HEK293 (cell line): ENCODE measurements around the gene ISG20L2.

Source experiments
- GFI1B ChIP-seq: fragments of 450-650 bp; formaldehyde crosslinking; IDR thresholded peaks from 2 replicates; pipeline ENCODE4 v1.5.1; 2016; ENCODE audit warnings: missing biosample characterization, missing genetic modification characterization
- MEIS1 ChIP-seq: sonication (generic); formaldehyde crosslinking; IDR thresholded peaks from 2 replicates; pipeline ENCODE4 v1.8.1; 2022; ENCODE audit warnings: missing genetic modification reagents, mild to moderate bottlenecking, borderline replicate concordance
- PRDM10 ChIP-seq: fragments of 450-650 bp; formaldehyde crosslinking; IDR thresholded peaks from 2 replicates; pipeline ENCODE4 v1.5.1; 2016; ENCODE audit warnings: missing biosample characterization, missing genetic modification characterization
- PRDM6 ChIP-seq: fragments of 450-650 bp; formaldehyde crosslinking; IDR thresholded peaks from 2 replicates; pipeline ENCODE4 v1.5.1; 2017; ENCODE audit warnings: missing biosample characterization, missing genetic modification characterization
- SP2 ChIP-seq: fragments of 450-650 bp; formaldehyde crosslinking; IDR thresholded peaks from 2 replicates; pipeline ENCODE4 v1.5.1; 2016; ENCODE audit warnings: missing biosample characterization, missing genetic modification characterization
- ZBTB6 ChIP-seq: fragments of 450-650 bp; formaldehyde crosslinking; IDR thresholded peaks from 2 replicates; pipeline ENCODE4 v1.5.1; 2017; ENCODE audit warnings: missing biosample characterization, missing genetic modification characterization
- ZFP69B ChIP-seq: fragments of 450-650 bp; formaldehyde crosslinking; IDR thresholded peaks from 2 replicates; pipeline ENCODE4 v1.5.1; 2016; ENCODE audit warnings: missing biosample characterization, missing genetic modification characterization
- ZNF184 ChIP-seq: fragments of 450-650 bp; IDR thresholded peaks from 2 replicates; pipeline ENCODE4 v1.5.1; 2018; ENCODE audit warnings: missing biosample characterization, mild to moderate bottlenecking, missing genetic modification characterization
- ZNF2 ChIP-seq: fragments of 450-650 bp; formaldehyde crosslinking; IDR thresholded peaks from 2 replicates; pipeline ENCODE4 v1.5.1; 2016; ENCODE audit warnings: missing biosample characterization, missing genetic modification characterization
- ZNF214 ChIP-seq: fragments of 450-650 bp; formaldehyde crosslinking; IDR thresholded peaks from 2 replicates; pipeline ENCODE4 v1.5.1; 2017; ENCODE audit warnings: missing biosample characterization, mild to moderate bottlenecking, missing genetic modification characterization, borderline replicate concordance
- ZNF24 ChIP-seq: fragments of 450-650 bp; formaldehyde crosslinking; IDR thresholded peaks from 2 replicates; pipeline ENCODE4 v1.5.1; 2016; ENCODE audit warnings: missing biosample characterization, missing genetic modification characterization
- ZNF335 ChIP-seq: fragments of 450-650 bp; formaldehyde crosslinking; conservative IDR thresholded peaks from 2 replicates; pipeline ENCODE4 v1.5.1; 2016; ENCODE audit warnings: missing biosample characterization, missing genetic modification characterization
- ZNF350 ChIP-seq: fragments of 450-650 bp; formaldehyde crosslinking; IDR thresholded peaks from 2 replicates; pipeline ENCODE4 v1.5.0; 2017; ENCODE audit warnings: missing biosample characterization, mild to moderate bottlenecking, missing genetic modification characterization
- ZNF548 ChIP-seq: fragments of 450-650 bp; formaldehyde crosslinking; IDR thresholded peaks from 2 replicates; pipeline ENCODE4 v1.5.1; 2016; ENCODE audit warnings: missing biosample characterization, missing genetic modification characterization
- ZNF639 ChIP-seq: fragments of 450-650 bp; formaldehyde crosslinking; IDR thresholded peaks from 2 replicates; pipeline ENCODE4 v1.5.1; 2016; ENCODE audit warnings: missing biosample characterization, missing genetic modification characterization
- ZNF654 ChIP-seq: fragments of 450-650 bp; formaldehyde crosslinking; IDR thresholded peaks from 2 replicates; pipeline ENCODE4 v1.5.1; 2016; ENCODE audit warnings: low read depth, missing biosample characterization, missing genetic modification characterization
- ZNF701 ChIP-seq: fragments of 450-650 bp; formaldehyde crosslinking; IDR thresholded peaks from 2 replicates; pipeline ENCODE4 v1.5.1; 2016; ENCODE audit warnings: missing biosample characterization, missing genetic modification characterization
- ZNF76 ChIP-seq: fragments of 450-650 bp; formaldehyde crosslinking; IDR thresholded peaks from 2 replicates; pipeline ENCODE4; 2016; ENCODE audit warnings: low read depth, missing biosample characterization, missing genetic modification characterization, borderline replicate concordance
- ZNF843 ChIP-seq: fragments of 450-650 bp; formaldehyde crosslinking; IDR thresholded peaks from 2 replicates; pipeline ENCODE4 v1.5.1; 2016; ENCODE audit warnings: missing biosample characterization, missing genetic modification characterization
- TF ChIP-seq, protein P1 (sequence below): fragments of 450-650 bp; formaldehyde crosslinking; IDR thresholded peaks from 2 replicates; pipeline ENCODE4 v1.5.1; 2016; ENCODE audit warnings: missing biosample characterization, missing genetic modification characterization
- TF ChIP-seq, protein P2 (sequence below): fragments of 450-650 bp; formaldehyde crosslinking; IDR thresholded peaks from 2 replicates; pipeline ENCODE4 v1.5.1; 2016; ENCODE audit warnings: missing biosample characterization, missing genetic modification characterization, borderline replicate concordance

The ISG20L2 gene

DNA sequence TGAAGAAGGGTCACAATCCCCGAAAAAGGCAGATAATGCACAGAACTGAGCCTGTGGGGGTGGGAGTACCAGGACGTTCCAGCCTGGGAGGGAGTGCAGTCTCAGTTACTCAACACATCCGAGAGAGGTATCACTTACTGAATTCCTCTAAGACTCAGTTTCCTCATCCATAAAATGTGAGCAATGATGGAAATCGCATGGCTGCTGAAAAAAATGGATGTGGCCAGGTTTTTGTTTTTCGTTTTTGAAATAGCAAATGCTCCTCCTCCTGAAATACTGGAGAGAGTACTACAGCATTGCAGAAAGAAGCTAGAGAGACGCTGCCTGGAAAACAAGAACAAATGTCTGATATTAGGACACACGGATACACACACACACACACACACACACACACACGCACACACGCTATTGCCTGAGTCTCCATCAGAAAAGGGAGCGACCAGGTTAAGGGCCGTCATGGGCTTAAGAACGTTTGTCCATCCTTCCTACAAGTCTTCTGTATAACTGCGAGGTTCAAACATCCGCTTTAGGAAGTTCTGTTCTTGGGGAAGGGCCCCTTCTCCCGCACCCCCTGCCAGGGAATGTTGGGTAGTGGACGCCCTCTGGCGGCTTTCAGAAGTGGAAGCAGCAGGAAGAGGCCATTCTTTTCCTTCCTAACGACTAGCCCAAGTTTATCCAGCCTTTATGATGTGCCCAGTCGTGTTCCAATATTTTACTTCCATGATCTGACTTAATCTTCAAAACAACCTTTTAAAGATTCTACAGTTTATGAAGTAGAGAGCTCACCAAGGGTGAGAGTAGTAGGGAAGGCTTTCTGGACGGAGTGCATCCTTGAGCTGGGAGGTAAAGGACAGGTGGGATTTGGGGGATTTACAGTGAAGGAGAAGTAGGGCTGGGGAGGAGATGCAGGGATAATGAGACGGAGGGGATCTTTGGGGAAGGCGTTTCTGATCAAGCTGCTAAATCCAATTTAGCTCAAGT, 50.7 kb downstream of the ISG20L2 start (continued):
- TF ChIP-seq ZNF654, result peak; percentile 86
- peak; percentile 20; the same call in 1 of the 2 replicates for TF ChIP-seq ZNF843 (tag by site-specific recombination)
- TF ChIP-seq ZNF24 (tag by site-specific recombination), result 0 out of 2 replicates have a peak, but pooled peaks have one; percentile 18
- TF ChIP-seq, protein P1, sequence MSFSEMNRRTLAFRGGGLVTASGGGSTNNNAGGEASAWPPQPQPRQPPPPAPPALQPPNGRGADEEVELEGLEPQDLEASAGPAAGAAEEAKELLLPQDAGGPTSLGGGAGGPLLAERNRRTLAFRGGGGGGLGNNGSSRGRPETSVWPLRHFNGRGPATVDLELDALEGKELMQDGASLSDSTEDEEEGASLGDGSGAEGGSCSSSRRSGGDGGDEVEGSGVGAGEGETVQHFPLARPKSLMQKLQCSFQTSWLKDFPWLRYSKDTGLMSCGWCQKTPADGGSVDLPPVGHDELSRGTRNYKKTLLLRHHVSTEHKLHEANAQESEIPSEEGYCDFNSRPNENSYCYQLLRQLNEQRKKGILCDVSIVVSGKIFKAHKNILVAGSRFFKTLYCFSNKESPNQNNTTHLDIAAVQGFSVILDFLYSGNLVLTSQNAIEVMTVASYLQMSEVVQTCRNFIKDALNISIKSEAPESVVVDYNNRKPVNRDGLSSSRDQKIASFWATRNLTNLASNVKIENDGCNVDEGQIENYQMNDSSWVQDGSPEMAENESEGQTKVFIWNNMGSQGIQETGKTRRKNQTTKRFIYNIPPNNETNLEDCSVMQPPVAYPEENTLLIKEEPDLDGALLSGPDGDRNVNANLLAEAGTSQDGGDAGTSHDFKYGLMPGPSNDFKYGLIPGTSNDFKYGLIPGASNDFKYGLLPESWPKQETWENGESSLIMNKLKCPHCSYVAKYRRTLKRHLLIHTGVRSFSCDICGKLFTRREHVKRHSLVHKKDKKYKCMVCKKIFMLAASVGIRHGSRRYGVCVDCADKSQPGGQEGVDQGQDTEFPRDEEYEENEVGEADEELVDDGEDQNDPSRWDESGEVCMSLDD (tag by site-specific recombination), result peak; percentile 85
- TF ChIP-seq ZBTB6 (tag by site-specific recombination), result no peak
- no peak for TF ChIP-seq MEIS1
- TF ChIP-seq ZNF214, result no peak
- TF ChIP-seq SP2 (tag by site-specific recombination), result no peak
- TF ChIP-seq ZNF639 (tag by site-specific recombination), result no peak
- TF ChIP-seq ZNF335 (tag by site-specific recombination), result peak; percentile 64
- no peak for TF ChIP-seq ZNF548
- TF ChIP-seq GFI1B (tag by site-specific recombination), result no peak
- TF ChIP-seq ZNF701 (tag by site-specific recombination), result no peak
- peak; percentile 87 for TF ChIP-seq ZNF76
- TF ChIP-seq ZNF184, result 0 out of 2 replicates have a peak, but pooled peaks have one; percentile 23
- no peak for TF ChIP-seq PRDM6 (tag by site-specific recombination)
- TF ChIP-seq ZNF350 (tag by site-specific recombination), result no peak
- TF ChIP-seq PRDM10 (tag by site-specific recombination), result peak; percentile 38; the same call in 1 of the 2 replicates
- peak; percentile 56; the same call in 1 of the 2 replicates for TF ChIP-seq ZNF2 (tag by site-specific recombination)
- peak; percentile 24; the same call in 1 of the 2 replicates for TF ChIP-seq ZFP69B (tag by site-specific recombination)
- TF ChIP-seq, protein P2, sequence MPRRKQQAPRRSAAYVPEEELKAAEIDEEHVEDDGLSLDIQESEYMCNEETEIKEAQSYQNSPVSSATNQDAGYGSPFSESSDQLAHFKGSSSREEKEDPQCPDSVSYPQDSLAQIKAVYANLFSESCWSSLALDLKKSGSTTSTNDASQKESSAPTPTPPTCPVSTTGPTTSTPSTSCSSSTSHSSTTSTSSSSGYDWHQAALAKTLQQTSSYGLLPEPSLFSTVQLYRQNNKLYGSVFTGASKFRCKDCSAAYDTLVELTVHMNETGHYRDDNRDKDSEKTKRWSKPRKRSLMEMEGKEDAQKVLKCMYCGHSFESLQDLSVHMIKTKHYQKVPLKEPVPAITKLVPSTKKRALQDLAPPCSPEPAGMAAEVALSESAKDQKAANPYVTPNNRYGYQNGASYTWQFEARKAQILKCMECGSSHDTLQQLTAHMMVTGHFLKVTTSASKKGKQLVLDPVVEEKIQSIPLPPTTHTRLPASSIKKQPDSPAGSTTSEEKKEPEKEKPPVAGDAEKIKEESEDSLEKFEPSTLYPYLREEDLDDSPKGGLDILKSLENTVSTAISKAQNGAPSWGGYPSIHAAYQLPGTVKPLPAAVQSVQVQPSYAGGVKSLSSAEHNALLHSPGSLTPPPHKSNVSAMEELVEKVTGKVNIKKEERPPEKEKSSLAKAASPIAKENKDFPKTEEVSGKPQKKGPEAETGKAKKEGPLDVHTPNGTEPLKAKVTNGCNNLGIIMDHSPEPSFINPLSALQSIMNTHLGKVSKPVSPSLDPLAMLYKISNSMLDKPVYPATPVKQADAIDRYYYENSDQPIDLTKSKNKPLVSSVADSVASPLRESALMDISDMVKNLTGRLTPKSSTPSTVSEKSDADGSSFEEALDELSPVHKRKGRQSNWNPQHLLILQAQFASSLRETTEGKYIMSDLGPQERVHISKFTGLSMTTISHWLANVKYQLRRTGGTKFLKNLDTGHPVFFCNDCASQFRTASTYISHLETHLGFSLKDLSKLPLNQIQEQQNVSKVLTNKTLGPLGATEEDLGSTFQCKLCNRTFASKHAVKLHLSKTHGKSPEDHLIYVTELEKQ (tag by site-specific recombination), result 0 out of 2 replicates have a peak, but pooled peaks have one; percentile 26
